ENCODE measurements around the gene AAK1. TPM values are rescaled to one million over a fixed set of nuclear protein-coding genes. Genes with fewer than 3 reads are reported as not detected.

AAK1 gene
- total and polyA plus RNA-seq, 10 of the 15 experiments (the other 5 are each of a cell fraction or from before 2014, with no cell fraction given): 2.9 to 41.4 (median 17.5) TPM

DNA sequence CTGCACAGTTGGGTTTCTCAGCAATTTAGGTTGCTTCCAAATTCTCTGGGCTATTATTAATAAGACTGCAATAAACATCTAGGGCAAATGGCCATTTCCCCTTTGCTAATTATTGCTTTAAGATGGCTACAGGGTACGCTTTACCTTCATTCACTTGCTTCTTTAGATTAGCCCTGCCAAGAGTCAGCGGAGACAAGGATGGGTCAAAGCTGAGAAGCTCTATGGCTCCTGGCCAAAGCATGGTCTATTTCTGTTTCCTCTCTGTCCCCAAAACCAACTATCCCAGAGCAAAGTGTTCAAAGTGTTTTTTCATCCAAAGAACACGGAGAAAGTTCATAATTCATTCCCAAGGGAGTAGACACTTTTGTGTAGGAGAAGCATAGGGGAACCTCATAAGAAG is 131.1 kb downstream of the AAK1 start:
- ChIA-PET POLR2A (no interaction called here), RAD21 (ENCODE audit: unreplicated experiment) (interaction anchor here (1.4 kb wide), 1 partner anchor 8 kb away, joined by 3 read pairs; no protein-coding TSS in a partner anchor)
- no peak for TF ChIP-seq RB1 (IDR thresholded peaks at IDR 0.05; ENCODE audit: borderline replicate concordance)
- no peak for TF ChIP-seq HDAC6 (IDR thresholded peaks at IDR 0.05; ENCODE audit: unreplicated experiment)
- no peak for TF ChIP-seq FOXK2 (IDR thresholded peaks at IDR 0.05)
- no peak for TF ChIP-seq JUNB (IDR thresholded peaks at IDR 0.05)
- TF ChIP-seq ZBTB11 (CRISPR knock-in tag; IDR thresholded peaks at IDR 0.05): no peak
- TF ChIP-seq PBX3 (IDR thresholded peaks at IDR 0.05; ENCODE audit: insufficient replicate concordance, low read depth, low read length): no peak
- TF ChIP-seq MYB (IDR thresholded peaks at IDR 0.05; ENCODE audit: borderline replicate concordance, low read depth, low read length): no peak
- TF ChIP-seq CREM (IDR thresholded peaks at IDR 0.05; ENCODE audit: low read depth): no peak
- TF ChIP-seq E4F1 (IDR thresholded peaks at IDR 0.05; ENCODE audit: borderline replicate concordance, partially characterized antibody): no peak
- no peak for TF ChIP-seq GATAD2B (conservative IDR thresholded peaks at IDR 0.05; ENCODE audit: low read depth)
- no peak for TF ChIP-seq GABPA (IDR thresholded peaks at IDR 0.05; ENCODE audit: low read depth)
- TF ChIP-seq EZH2 (IDR thresholded peaks at IDR 0.05; ENCODE audit: borderline replicate concordance, control insufficient read depth, low read depth, low read length): no peak
- TF ChIP-seq BRCA1 (IDR thresholded peaks at IDR 0.05; ENCODE audit: low read depth, low read length): no peak
- TF ChIP-seq CBX5 (IDR thresholded peaks at IDR 0.05; ENCODE audit: low read depth): no peak

More for the DNA sequence above, 131.1 kb downstream of the AAK1 start:
- 79% methylated on average over 3 of the region's 3 CpGs for WGBS (ENCODE audit: insufficient coverage, insufficient replicate concordance, low lambda C conversion rate, missing lambda C conversion rate)
- CTCF ChIA-PET: no interaction called here
- H3K4me3 ChIP-seq: no peak overlapping the region
- no peaks in the 10 kb centered on the region for H3K9me3 ChIP-seq (replicated peaks; ENCODE audit: control insufficient read depth, insufficient read depth, low read length)
- H4K20me1 ChIP-seq (ENCODE audit: control insufficient read depth, insufficient read depth): no peaks in the 10 kb centered on the region
- H3K4me2 ChIP-seq (ENCODE audit: control insufficient read depth, insufficient read depth): no peak overlapping the region
- no peaks in the 10 kb centered on the region for H3K79me2 ChIP-seq (ENCODE audit: control insufficient read depth, insufficient read depth, low read length)
- H3K4me1 ChIP-seq (ENCODE audit: control insufficient read depth, insufficient read depth, low read length): peaks cover 3% of the 10 kb centered on the region; the same call in 1 of the 2 replicates
- no peak overlapping the region for H3K27ac ChIP-seq (ENCODE audit: control insufficient read depth, insufficient read depth)
- no TSS peak for BruUV-seq (replicated peaks)
- SMC1A ChIA-PET (ENCODE audit: uncharacterized antibody, unreplicated experiment): no interaction called here
- no peak for FAIRE-seq
- intact Hi-C loops (cut with micrococcal nuclease; ENCODE audit: unreplicated experiment) (no loop called here), in situ Hi-C loops (cut with MboI) (no loop called here)
- H2AFZ ChIP-seq (ENCODE audit: control insufficient read depth, low read depth, low read length): no peak overlapping the region
- peaks cover 9 to 27% of the 10 kb centered on the region in 2 experiments for H3K36me3 ChIP-seq (ENCODE audit: control insufficient read depth in 2 of 2, insufficient read depth in 2 of 2, low read length in 1 of 2)
- H3K27me3 ChIP-seq (replicated peaks in 1 of 2; ENCODE audit: control insufficient read depth in 2 of 2, insufficient read depth in 2 of 2, low read length in 1 of 2): no peaks in the 10 kb centered on the region
- no peak overlapping the region for H3K9ac ChIP-seq (ENCODE audit: control insufficient read depth, insufficient read depth, low read length)
- ATAC-seq: no peak
- no peak for DNase-seq (ENCODE audit: low read depth, low spot score)

Data from GM12878 (cell line).